ENCODE results near the gene HNRNPA3.

DNA sequence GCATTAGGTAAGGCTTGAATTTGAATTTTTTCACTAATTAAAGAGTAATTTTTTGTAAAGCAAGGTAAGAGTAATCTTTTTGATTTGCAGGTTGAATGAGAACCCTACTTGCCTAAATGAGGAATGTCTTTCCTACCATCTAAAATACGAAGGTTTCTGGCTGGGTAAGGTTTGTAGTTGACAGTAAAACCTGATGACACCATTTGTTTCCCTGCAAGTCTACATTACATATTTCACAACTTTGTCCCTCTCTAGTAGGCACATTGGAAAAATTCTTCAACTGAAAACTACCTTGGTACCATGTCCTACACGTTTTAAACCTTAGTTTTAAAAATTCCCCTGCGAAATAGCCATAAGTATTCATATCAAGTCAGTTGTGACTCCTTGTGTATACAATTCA lies 9.4 kb downstream of the HNRNPA3 start:
- TF ChIP-seq, protein P1, sequence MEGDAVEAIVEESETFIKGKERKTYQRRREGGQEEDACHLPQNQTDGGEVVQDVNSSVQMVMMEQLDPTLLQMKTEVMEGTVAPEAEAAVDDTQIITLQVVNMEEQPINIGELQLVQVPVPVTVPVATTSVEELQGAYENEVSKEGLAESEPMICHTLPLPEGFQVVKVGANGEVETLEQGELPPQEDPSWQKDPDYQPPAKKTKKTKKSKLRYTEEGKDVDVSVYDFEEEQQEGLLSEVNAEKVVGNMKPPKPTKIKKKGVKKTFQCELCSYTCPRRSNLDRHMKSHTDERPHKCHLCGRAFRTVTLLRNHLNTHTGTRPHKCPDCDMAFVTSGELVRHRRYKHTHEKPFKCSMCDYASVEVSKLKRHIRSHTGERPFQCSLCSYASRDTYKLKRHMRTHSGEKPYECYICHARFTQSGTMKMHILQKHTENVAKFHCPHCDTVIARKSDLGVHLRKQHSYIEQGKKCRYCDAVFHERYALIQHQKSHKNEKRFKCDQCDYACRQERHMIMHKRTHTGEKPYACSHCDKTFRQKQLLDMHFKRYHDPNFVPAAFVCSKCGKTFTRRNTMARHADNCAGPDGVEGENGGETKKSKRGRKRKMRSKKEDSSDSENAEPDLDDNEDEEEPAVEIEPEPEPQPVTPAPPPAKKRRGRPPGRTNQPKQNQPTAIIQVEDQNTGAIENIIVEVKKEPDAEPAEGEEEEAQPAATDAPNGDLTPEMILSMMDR (conservative IDR thresholded peaks at IDR 0.05; ENCODE audit: low read length), result no peak
- no peak for TF ChIP-seq EZH2phosphoT487 (IDR thresholded peaks at IDR 0.05; ENCODE audit: borderline replicate concordance)
